NCI-H1417 (cell line): ENCODE measurements around the gene BLOC1S4.
"Not testable (repeated sequence)": the region's sequence is repeated elsewhere in the genome, so short reads cannot be mapped to it uniquely, and the experiment has no call there.

ENCODE experiments used
- DNase-seq, 3 experiments: peaks; one replicate each; lab custom pipeline; 2025; lab: John Stamatoyannopoulos, UW

Gene BLOC1S4

DNA sequence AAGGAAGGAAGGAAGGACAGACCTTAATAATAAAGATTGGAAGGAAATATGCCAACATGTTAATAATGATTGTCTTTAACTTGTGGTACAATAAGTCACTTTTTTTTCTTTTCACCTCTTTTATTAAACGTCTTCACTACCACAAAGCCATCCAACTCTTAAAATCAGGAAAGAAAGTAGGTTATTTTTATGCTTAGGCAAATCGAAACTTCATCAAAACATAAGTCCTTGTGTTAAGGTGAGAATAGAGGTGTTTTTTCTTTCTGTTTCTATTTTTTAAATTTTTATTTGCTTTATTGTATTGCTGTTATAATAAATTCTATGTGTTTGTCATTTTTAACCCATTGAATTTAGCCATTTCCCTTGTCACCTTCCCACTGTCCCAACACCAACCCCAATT is 26.5 kb downstream of the BLOC1S4 start:
- DNase-seq: no peak

DNA sequence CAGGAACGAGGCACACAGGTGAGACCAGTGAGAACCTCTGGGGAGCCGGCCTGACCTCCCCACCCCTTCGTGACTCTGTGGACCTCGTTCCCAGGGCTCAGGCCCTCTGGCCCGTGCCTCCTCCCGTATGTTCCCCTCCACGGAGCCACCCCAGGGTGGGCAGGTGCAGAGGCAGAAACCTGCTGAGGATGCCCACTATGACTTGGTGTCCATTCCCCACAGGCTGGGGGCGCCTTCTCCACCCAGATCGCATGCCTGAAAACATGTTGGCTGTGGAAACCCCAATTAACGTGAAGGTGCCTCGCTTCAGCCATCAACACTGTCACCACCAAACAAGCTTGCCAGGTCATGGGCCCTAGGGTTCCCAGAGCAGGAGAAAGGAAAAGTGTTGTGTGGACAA is 27.0 kb downstream of the BLOC1S4 start:
- no peak for DNase-seq

DNA sequence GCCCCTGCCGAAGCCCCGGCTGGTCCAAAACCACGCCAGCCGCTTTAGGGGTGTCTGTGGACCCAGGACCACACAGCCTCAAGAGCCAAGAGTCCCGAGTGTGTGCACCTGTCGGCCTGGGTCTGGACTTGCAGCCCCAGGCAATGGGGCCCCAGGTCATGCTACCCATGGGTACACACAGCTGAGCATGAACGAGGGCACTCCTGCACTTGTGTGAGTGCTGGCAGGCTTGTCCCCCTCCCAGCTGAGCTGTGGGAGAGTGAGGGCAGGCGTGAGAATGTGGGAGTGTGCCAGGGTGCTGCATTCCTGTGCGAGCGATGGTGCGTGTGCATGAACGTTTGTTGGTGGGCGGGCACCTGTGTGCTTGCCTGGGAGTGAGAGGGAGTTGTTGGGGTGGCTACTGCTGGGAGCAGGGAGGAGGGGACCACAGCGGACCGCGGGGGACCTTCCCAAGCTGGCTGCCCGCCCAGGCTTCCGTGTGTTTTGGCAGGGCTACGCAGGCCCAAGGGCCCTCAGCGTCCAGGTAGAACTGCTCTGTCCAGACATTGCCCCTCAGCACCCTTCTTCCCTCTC is 30.8 kb downstream of the BLOC1S4 start:
- DNase-seq: no peak

DNA sequence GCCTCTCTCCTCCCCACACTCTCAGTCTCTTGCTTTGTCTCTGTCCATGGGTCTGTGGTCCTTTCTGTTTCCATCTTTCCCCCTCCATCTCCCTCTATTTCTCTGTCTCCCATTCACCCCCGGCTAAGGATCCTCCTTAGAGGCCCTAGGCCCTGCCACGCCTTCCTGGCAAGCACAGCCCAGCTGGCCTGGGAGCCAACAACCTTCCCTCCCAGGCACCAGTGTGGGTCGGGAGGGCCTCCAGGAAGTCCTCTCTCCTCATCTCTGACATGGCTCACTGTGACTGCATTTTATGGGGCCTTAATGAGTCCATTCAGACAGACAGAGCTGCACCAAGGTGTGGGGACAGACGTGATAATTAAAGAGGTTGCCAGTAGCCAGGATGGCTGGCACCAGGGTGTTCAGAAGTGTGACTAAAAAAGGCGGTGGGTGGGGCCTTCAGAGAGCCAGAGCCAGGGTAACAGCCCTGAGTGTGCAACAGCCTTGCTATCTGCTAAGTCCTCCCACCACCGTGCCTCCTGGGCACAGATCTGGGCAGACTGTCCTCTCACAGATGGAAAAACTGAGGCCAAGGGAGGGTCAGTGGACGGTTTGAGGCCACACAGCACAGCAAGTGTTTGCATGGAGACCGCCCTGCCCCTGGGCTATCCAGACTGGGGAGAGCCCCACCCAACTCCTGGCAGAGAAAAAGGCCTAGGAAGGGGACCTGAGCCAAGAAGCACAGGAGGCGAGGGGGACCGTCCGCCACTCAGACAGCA is 31.5 kb downstream of the BLOC1S4 start:
- peak; percentile 18 to 36 (median 29) for DNase-seq

DNA sequence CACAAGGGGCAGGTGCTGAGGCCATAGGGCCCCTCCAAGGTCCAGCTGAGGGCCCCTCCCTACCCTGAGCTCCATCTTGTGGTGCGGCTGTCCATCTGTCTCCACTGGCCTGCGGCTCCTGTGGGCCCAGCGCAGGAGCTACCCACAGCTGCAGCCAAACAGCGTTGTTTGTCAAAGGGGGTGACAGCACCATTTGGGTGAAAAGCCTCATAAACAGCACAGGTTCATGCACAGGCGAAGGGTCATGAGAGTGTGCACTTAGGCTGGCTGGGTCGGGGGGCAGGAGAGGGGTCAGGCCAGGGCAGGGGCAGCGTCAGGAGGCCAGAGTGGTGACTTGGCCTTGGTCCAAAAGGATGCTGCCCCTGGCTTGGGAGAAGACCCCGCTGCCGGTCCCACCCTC is 32.3 kb downstream of the BLOC1S4 start:
- DNase-seq: no peak

DNA sequence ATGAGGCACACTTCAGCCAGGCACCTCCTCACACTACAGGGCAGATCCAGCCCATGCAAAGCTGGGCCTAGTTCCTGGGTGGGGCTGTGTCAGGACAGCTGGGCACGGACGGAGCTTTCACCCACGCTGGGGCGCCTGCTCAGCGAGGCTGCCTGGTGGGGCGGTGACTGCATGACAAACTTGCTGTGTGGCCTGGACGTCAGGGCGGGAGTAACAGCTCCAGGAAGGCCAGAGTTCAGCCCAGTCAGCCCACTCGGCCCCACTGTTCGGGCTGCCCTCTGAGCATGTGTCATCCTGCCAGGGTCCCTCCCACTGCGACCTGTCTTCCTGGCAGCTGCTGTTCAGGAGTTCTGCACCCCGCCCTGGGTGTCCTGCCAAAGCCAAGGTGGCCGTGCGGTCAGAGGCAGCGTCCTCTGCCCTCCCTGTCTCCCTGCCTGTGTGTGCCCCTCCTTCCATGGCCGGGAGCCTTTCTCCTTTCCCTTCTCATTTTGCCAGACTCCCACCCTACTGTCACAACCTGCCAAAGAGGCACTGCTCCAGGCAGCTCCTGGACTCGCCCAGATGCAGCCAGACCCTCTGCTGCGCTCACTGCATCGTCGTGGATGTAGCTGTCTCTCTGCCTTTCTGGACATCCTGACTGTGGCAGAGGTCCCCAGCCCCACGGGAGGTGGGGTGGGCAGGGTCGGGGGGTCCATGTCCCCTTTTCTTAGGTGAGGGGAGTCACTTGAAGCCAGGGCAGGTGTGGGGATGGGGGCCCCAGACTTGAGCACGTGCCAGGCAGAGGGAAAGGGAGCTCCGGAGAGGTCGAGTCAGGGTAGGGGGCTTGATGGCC is 33.6 kb downstream of the BLOC1S4 start:
- DNase-seq: no peak

DNA sequence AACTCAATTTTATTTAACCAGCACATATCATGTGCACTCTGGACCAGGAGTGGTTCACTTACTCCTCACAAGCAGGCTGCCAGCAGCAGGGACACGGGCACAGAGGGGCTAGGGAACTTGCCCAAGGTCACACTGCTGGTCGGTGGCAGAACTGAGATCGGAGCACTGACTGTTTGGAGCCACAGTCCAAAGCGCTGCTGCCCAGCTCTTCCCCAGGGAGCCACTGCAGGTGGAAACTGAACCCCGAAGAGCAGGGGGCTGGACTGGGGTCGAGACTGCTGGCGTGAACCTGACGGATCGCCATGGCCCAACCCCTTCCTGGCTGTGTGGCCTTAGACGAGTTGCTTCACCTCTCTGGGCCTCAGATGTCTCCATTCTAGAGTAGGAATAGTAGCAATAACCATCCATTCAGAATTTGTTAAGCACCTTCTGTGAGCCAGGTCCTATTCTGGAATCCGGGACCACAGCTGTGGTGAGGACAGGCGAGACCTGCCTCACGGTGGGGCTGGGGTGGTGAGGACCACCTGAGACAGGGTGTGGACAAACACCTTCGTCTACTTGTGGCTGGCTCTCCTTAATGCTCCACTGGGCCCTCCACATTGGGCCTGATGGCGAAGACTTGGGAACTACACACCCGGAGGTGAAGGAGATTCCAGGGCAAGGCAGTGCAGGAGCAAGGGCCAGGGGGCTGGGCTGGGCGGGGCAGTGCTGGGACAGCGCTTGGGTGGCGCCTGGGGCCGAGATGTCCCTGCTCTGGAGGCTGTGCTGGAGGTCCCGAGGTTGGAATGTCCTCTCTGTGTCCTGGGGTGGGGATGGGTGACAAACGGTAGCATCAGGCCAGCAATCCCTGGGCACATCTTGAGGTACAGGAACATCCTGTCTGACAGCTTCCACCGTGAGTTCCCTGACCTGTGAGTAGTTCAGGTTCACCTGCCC is 34.6 kb downstream of the BLOC1S4 start:
- no peak for DNase-seq

DNA sequence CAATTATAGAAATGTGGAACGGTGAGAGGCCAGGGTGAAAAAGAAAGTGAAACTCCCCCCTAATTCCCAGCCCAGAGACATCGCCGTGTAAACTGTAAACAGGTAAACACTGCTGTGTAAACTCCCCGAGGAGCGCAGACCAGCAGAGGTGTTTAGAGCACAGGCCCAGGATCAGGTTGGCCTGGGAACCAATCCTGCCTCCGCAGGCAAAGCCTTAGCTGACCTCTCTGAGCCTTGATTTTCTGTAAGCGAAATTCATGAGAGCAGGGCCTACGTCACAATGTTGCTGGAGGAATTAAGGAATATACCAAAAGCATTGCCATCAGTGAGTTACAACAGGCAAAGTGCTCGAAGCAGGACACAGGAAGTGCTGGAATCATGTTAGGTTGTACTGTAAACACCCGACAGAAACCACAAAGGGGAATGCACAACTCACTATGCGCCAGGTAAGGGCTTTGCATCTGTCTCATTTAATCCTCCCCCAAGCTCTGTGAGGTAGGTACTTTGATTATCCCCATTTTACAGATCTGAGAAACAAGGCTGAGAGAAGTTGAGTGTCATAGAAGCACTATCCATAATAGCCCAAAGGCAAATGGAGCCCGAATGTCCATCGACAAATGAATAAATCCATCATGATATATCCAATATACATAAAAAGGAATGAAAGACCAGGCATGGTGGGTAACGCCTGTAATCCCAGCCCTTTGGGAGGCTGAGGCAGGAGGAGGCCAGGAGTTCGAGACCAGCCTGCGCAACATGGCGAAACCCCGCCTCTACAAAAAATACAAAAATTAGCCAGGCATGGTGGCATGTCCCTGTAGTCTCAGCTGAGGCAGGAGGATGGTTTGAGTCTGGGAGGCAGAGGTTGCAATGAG is 35.9 kb downstream of the BLOC1S4 start:
- DNase-seq: peak in 1 of 3 experiments; percentile 27

DNA sequence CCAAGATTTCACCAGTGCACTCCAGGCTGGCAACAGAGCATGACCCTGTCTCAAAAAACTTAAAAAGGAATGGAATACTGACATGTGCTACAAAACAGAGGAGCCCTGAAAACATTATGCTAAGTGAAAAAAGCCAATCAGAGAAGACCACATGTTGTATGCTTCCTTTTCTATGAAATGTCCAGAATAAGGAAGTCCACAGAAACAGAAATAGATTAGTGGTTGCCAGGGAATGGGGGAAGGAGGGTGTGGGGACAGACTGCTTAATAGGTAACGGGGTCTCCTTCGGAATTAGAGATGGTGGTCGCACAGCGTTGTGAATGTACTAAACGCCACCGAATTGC is 36.5 kb downstream of the BLOC1S4 start:
- no peak for DNase-seq

DNA sequence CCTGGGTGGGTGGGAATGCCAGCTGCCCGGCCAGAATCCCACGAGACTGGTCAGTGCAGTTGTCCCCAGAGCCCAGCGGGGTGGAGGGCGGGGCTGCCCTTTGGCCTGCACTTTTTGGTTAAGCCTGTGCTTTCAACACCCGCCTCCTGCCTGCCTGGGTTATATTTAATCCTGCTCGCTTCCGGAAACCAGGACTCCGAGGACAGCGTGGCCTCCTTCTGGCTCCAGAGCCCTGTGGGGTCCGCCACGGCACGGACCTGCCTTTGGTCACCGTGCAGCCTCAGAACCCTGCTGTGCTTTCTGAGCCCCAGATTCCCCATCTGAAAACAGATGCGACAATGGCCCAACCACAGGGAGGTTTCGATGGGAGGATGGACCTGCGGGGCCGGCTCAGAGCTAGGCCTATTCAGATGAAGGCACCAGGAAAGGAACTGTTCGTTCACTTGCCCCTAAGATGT is 37.2 kb downstream of the BLOC1S4 start:
- DNase-seq: no peak

DNA sequence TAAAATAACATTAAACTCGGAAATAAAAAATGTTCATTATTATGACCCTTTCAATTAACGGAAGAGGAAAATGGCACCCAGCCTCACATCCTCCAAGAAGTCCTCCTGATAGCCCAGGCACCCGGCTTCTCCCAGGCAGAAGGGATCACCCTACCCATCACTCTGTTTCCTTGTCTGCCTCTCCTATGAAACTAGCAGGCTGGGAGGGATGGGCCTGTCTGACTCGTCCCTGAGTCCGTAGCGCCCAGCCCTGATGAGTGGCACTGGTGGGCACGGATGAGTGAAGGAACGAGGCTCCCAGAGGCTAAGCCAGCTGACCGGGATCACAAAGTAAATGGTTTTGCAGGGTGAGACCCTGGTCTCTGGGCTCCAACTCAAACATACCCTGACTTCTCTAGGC is 37.9 kb downstream of the BLOC1S4 start:
- no peak for DNase-seq

DNA sequence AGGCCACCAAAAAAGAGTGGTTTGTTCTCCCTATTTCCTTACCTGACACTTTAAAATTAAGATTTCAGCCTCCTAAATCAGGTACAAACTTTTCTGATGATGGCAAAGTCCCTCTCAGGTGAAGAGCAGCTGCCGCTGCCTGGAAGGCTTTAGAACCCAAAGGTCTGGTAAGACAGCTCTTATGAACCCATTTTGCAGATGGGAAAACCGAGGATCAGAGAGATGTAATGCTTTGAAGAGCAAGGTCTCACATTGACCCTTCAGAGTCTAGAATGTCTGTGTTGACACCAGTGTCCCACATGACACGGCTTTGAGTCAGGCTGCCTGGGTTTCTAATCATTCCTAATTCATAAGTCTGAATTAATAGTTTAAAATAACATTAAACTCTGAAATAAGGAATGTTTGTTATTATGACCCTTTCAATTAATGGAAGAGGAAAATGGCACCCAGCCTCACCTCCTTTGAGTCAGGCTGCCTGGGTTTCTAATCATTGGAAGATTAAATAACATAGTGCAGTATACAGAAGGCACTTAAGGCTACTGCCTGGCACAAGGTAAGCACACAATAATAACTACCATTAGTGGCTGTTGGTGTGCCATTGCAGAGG is 38.6 kb downstream of the BLOC1S4 start:
- DNase-seq: no peak

DNA sequence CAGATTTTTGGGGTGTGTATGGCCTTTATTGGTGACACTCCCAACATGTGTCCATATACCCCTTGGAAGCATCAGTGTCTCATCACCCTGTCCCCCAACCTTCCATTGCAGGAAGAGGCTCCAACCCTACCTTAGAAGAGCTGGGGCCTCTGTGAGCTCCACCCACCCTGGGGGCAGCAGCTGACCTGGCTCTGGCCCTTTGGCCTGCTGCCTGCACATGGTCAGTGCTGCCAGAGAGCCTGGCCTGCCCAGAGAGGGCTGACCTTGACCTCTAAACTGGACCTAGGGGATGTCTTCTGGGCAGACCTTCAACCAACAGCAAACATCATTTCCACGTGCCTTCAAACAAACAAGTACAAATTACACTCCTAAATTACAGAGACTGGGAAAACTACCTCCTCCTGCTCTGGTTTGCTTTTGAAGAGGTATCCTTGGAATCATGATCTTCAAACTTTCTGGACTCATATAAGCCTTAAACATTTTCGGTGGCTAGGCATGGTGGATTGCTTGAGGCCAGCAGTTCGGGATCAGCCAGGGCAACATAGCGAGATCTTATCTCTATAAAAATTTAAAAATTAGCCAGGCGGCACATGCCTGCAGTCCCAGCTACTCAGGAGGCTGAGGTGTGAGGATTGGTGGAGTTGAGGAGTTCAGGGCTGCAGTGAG is 39.2 kb downstream of the BLOC1S4 start:
- no peak for DNase-seq

DNA sequence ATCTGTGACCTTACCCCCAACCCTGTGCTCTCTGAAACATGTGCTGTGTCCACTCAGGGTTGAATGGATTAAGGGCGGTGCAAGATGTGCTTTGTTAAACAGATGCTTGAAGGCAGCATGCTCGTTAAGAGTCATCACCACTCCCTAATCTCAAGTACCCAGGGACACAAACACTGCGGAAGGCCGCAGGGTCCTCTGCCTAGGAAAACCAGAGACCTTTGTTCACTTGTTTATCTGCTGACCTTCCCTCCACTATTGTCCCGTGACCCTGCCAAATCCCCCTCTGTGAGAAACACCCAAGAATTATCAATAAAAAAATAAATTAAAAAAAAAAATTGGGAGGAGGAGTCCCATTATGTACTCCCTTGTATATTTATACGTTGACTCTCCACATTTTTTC is 40.4 kb downstream of the BLOC1S4 start:
- not testable (repeated sequence) for DNase-seq

DNA sequence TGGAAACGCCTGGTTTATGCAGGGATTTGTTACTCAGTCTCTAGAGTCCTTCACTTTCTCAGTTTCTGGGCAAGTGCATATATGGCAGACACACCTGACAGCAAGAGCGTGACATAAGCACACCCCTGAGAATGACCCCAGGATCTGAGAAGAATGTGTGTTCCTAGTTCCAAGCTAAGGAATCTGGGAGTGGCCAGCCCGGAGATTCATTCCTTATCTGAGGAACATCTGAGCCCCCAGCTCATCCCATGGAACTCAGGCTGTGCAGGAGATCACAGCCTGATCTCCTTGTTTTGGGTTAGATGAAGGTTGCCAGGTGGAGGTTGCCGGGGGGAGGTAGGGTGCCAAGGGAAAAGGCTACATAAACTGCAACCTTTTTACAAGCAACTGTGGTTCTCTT is 42.8 kb downstream of the BLOC1S4 start:
- DNase-seq: no peak

DNA sequence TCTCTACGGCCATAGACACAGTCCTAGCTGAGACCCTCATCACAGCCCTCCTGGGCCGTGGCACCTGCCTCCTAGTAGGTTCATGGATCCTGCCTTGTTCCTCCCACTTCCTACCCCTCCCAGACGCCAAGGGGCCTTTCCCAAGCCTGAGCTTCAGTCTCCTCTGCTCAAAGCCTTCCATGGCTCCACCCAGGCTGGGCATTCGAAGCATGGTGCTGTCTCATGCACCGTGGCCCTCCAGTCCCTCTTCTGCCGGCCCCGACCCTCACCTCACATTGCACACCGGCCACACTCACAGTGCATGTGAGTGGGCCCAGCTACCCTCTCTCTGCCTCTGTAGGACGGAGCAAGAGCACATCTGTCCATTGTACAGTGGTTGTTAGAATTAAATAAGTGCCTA is 44.9 kb downstream of the BLOC1S4 start:
- no peak for DNase-seq

DNA sequence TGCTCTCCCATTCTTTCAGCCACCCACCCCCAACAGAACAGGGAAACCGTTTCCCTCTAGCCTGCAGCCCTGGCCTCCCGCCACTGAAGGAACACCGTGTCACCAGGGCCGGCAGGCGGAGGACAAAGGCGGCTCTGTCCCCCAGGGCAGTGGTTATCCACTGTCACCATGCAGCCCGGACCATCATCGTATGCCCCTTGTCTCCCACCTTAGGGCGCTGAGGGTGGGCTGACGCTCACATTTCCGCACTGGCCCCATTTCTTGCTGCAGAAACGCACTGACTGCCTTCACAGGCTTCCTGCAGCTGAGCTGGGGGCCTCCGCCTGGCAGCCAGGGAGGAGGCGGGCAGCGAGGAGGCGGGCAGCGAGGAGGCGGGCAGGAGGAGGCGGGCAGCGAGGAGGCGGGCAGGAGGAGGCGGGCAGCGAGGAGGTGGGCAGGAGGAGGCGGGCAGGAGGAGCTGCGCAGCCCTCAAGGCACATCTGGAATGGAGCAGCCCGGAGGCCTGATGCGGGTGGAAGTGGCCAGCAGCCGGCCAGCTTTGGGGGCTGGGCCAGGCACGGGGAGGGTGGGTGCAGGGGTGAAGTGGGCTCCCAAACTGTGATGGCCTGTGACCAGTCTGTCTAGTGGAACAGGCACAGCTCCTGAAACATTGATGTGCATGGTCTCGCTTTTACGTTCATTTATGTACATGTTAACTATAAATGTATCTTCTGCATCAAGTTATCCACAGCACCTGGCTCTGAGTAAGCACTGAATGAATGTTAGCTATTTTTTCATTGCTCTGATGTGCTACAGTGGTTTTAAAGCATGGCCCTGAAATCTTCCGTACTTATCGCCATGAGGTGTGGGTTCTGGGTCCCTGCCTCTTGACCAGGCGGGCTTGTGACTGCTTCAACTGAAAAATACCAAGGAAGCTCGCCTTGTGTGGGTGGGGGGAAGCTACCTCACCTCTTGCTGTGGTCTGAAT is 46.0 kb downstream of the BLOC1S4 start:
- DNase-seq: peak in 2 of 3 experiments; percentile 49 to 53

DNA sequence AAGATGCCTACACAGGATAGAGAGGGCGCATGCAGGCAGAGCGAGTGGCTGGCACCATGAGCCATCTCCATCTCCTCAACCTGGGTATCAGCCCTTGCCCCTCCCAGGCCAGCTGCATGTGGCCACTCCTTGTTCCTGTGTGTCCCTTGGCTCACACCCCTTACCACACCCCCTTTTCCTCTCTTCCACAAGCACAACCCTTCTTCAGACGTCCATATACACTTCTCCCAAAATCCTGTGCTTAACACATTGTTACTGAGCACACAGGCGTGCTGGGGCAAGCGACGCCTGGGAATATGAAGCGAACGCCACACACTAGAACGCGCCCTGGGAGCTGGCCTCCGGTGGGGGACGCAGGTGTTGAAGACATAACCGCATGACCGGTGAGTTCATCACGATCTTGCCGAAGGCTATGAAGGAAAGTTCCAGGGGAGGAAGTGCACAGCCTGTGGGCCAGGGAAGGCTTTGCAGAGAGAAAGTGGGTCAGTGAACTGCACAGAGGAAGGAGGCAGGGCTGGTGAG is 47.4 kb downstream of the BLOC1S4 start:
- DNase-seq: no peak
